Gastroesophageal sphincter (tissue), 3 donors: ENCODE results near the gene LIN54.

Experiments used
- CTCF ChIP-seq, 4 experiments: fragments of 200-600 bp in 2 of 4; fragments of 450-650 bp in 2 of 4; sonication (generic) in 1 of 4; IDR thresholded peaks; one replicate each; pipeline ENCODE4 v1.5.1; 2017 to 2019; ENCODE audit warnings: antibody characterized with exemption in 4 of 4, mild to moderate bottlenecking in 2 of 4, moderate library complexity in 2 of 4
- EP300 ChIP-seq: sonication (generic); formaldehyde crosslinking; IDR thresholded peaks from one replicate; pipeline ENCODE4 v1.6.1; 2017; ENCODE audit warnings: antibody characterized with exemption, mild to moderate bottlenecking
- POLR2A ChIP-seq, 2 donors: fragments of 450-650 bp; IDR thresholded peaks; one replicate each; pipeline ENCODE4 v1.6.1; 2017; ENCODE audit warnings: antibody characterized with exemption in 2 of 2, mild to moderate bottlenecking in 2 of 2, moderate library complexity in 1 of 2
- POLR2AphosphoS5 ChIP-seq: sonication (generic); formaldehyde crosslinking; IDR thresholded peaks from one replicate; pipeline ENCODE4 v1.6.1; 2017; ENCODE audit warnings: antibody characterized with exemption

GRCh38 chr4:83013420-83013867, 2.8 kb upstream of the LIN54 start:
- TF ChIP-seq CTCF (IDR thresholded peaks at IDR 0.05) = no peak
- no peak for TF ChIP-seq POLR2AphosphoS5
- TF ChIP-seq EP300 = no peak
- TF ChIP-seq POLR2A (IDR thresholded peaks at IDR 0.05) = no peak
